ENCODE data around the gene ANKRD42. TPM values are rescaled to one million over a fixed set of nuclear protein-coding genes. Genes with fewer than 3 reads are reported as not detected.

The ANKRD42 gene
- total RNA-seq, result 12.1 and 12.7 TPM in 2 replicates
- long read RNA-seq, full-length matches to known transcripts, result 9 of 32 reads
- long read RNA-seq, partial matches to known transcripts, result 6 of 32 reads
- long read RNA-seq, other reads (novel, unspliced or antisense), result 17 of 32 reads

GRCh38 chr11:83193315-83194280 lies at the start of gene ANKRD42:
Gene ANKRD42, plus strand, starts transcription at chr11:83193712. Its CDS starts 959 bp downstream, at chr11:83194671.
- no peak for TF ChIP-seq CTCF (IDR thresholded peaks at IDR 0.05; ENCODE audit: unreplicated experiment)
- peak; percentile 69 for DNase-seq (ENCODE audit: low spot score, unreplicated experiment)
- Mint-ChIP-seq H3K9me3 (ENCODE audit: low read depth) (no peaks in the 10 kb centered on the region), H3K27me3 (no peaks in the 10 kb centered on the region), H3K36me3 (ENCODE audit: insufficient read depth) (peaks cover 7% of the 10 kb centered on the region), H3K4me3 (ENCODE audit: low read depth) (peak within 1 kb of the TSS; percentile 90), H3K4me1 (ENCODE audit: low read depth) (peaks cover 28% of the 10 kb centered on the region), H3K27ac (peak within 1 kb of the TSS; percentile 96)

GRCh38 chr11:83147895-83148294 lies 45.6 kb upstream of the ANKRD42 start:
- no peaks in the 10 kb centered on the region for H3K36me3 Mint-ChIP-seq (ENCODE audit: insufficient read depth)
- no peaks in the 10 kb centered on the region for H3K9me3 Mint-ChIP-seq (ENCODE audit: low read depth)

GRCh38 chr11:83150450-83150849 lies 43.1 kb upstream of the ANKRD42 start:
- H3K4me1 Mint-ChIP-seq (ENCODE audit: low read depth), result peaks cover under 1% of the 10 kb centered on the region
- no peak for DNase-seq (ENCODE audit: low spot score, unreplicated experiment)
- TF ChIP-seq CTCF (IDR thresholded peaks at IDR 0.05; ENCODE audit: unreplicated experiment), result no peak
- no peak overlapping the region for H3K27ac Mint-ChIP-seq
- H3K4me3 Mint-ChIP-seq (ENCODE audit: low read depth), result no peak overlapping the region
- peaks cover 3% of the 10 kb centered on the region for H3K27me3 Mint-ChIP-seq
- no peaks in the 10 kb centered on the region for H3K36me3 Mint-ChIP-seq (ENCODE audit: insufficient read depth)
- H3K9me3 Mint-ChIP-seq (ENCODE audit: low read depth), result no peaks in the 10 kb centered on the region

More at GRCh38 chr11:83147895-83148294, 45.6 kb upstream of the ANKRD42 start:
- no peak overlapping the region for H3K27ac Mint-ChIP-seq
- H3K27me3 Mint-ChIP-seq, result peaks cover 3% of the 10 kb centered on the region
- DNase-seq (ENCODE audit: low spot score, unreplicated experiment), result no peak
- no peak for TF ChIP-seq CTCF (IDR thresholded peaks at IDR 0.05; ENCODE audit: unreplicated experiment)
- no peak overlapping the region for H3K4me3 Mint-ChIP-seq (ENCODE audit: low read depth)
- no peaks in the 10 kb centered on the region for H3K4me1 Mint-ChIP-seq (ENCODE audit: low read depth)

GRCh38 chr11:83151274-83151977 lies 42.1 kb upstream of the ANKRD42 start:
- H3K27me3 Mint-ChIP-seq, result peaks cover 3% of the 10 kb centered on the region
- no peak for TF ChIP-seq CTCF (IDR thresholded peaks at IDR 0.05; ENCODE audit: unreplicated experiment)
- peaks cover 1% of the 10 kb centered on the region for H3K4me1 Mint-ChIP-seq (ENCODE audit: low read depth)
- H3K27ac Mint-ChIP-seq, result peak overlapping the region; percentile 69
- H3K4me3 Mint-ChIP-seq (ENCODE audit: low read depth), result no peak overlapping the region
- H3K36me3 Mint-ChIP-seq (ENCODE audit: insufficient read depth), result no peaks in the 10 kb centered on the region
- DNase-seq (ENCODE audit: low spot score, unreplicated experiment), result no peak
- H3K9me3 Mint-ChIP-seq (ENCODE audit: low read depth), result no peaks in the 10 kb centered on the region

GRCh38 chr11:83152264-83152663 lies 41.2 kb upstream of the ANKRD42 start:
- Mint-ChIP-seq H3K27ac (no peak overlapping the region), H3K27me3 (peaks cover 3% of the 10 kb centered on the region), H3K4me3 (ENCODE audit: low read depth) (no peak overlapping the region), H3K9me3 (ENCODE audit: low read depth) (no peaks in the 10 kb centered on the region), H3K36me3 (ENCODE audit: insufficient read depth) (peaks cover 2% of the 10 kb centered on the region), H3K4me1 (ENCODE audit: low read depth) (peaks cover 1% of the 10 kb centered on the region)
- no peak for TF ChIP-seq CTCF (IDR thresholded peaks at IDR 0.05; ENCODE audit: unreplicated experiment)
- no peak for DNase-seq (ENCODE audit: low spot score, unreplicated experiment)
